Stimulated activated CD4-positive, alpha-beta T cell treated with anti-CD3 and anti-CD28 coated beads, Interleukin-2, amount 100 ng/mL, for 4 hours (primary cell): ENCODE results near the gene SUSD6.
A peak's percentile ranks its signal among the peaks of the same experiment; 100 is the strongest.
"Not testable (repeated sequence)": the region's sequence is repeated elsewhere in the genome, so short reads cannot be mapped to it uniquely, and the experiment has no call there.

Experiments
- DNase-seq: peaks from one replicate; pipeline ENCODE4 v3.0.0-alpha.2; 2020; ENCODE audit warnings: low read depth

The SUSD6 gene

GRCh38 chr14:69695322-69696203, 84.2 kb downstream of the SUSD6 start:
- DNase-seq = no peak

- DNase-seq = no peak
Observed at GRCh38 chr14:69696204-69696527, 84.8 kb downstream of the SUSD6 start.

GRCh38 chr14:69696633-69697557, 85.5 kb downstream of the SUSD6 start:
- DNase-seq = peak; percentile 21

GRCh38 chr14:69698572-69698971, 87.2 kb downstream of the SUSD6 start:
- DNase-seq = no peak

GRCh38 chr14:69699243-69699642, 87.8 kb downstream of the SUSD6 start:
- DNase-seq = not testable (repeated sequence)

GRCh38 chr14:69699748-69700303, 88.4 kb downstream of the SUSD6 start:
- DNase-seq = no peak

GRCh38 chr14:69700575-69700974, 89.2 kb downstream of the SUSD6 start:
- DNase-seq = no peak

- no peak for DNase-seq
Observed at GRCh38 chr14:69701291-69701690, 89.9 kb downstream of the SUSD6 start.

GRCh38 chr14:69701857-69702256, 90.5 kb downstream of the SUSD6 start:
- no peak for DNase-seq

GRCh38 chr14:69703047-69704039, 91.9 kb downstream of the SUSD6 start:
- DNase-seq = no peak

- DNase-seq = no peak
Observed at GRCh38 chr14:69704319-69704718, 92.9 kb downstream of the SUSD6 start.

GRCh38 chr14:69705706-69706105, 94.3 kb downstream of the SUSD6 start:
- DNase-seq = no peak

GRCh38 chr14:69708049-69708448, 96.7 kb downstream of the SUSD6 start:
- DNase-seq = no peak

- no peak for DNase-seq
Observed at GRCh38 chr14:69708586-69709560, 97.5 kb downstream of the SUSD6 start.

- DNase-seq = no peak
Observed at GRCh38 chr14:69710378-69710777, 99.0 kb downstream of the SUSD6 start.

- no peak for DNase-seq
Observed at GRCh38 chr14:69711065-69711464, 99.7 kb downstream of the SUSD6 start.

- DNase-seq = no peak
Observed at GRCh38 chr14:69711477-69711876, 100.1 kb downstream of the SUSD6 start.

- DNase-seq = no peak
Observed at GRCh38 chr14:69711881-69712560, 100.6 kb downstream of the SUSD6 start.

GRCh38 chr14:69712599-69713088, 101.2 kb downstream of the SUSD6 start:
- no peak for DNase-seq
